ENCODE data around the gene ANKZF1.
"Not testable (repeated sequence)": the region's sequence is repeated elsewhere in the genome, so short reads cannot be mapped to it uniquely, and the experiment has no call there.

The ANKZF1 gene

GRCh38 chr2:219254590-219255201 lies 25.1 kb downstream of the ANKZF1 start:
- no peak for DNase-seq (ENCODE audit: low spot score)

DNA sequence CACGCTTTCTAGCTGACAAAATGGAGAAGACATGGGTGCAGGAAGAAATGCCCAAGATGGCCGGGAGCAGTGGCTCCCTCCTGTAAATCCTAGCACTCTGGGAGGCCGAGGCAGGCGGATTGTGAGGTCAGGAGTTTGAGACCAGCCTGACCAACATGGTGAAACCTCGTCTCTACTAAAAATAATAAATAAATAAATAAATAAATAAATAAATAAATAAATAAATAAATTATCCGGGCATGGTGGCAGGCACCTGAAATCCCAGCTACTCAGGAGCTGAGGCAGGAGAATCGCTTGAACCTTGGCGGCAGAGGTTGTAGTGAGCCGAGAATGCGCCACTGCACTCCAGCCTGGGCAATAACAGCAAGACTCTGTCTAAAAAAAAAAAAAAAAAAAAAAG lies 29.3 kb downstream of the ANKZF1 start:
- not testable (repeated sequence) for DNase-seq (ENCODE audit: low spot score)

- no peak for DNase-seq (ENCODE audit: low spot score)
Observed at GRCh38 chr2:219261024-219261855, 31.6 kb downstream of the ANKZF1 start.

DNA sequence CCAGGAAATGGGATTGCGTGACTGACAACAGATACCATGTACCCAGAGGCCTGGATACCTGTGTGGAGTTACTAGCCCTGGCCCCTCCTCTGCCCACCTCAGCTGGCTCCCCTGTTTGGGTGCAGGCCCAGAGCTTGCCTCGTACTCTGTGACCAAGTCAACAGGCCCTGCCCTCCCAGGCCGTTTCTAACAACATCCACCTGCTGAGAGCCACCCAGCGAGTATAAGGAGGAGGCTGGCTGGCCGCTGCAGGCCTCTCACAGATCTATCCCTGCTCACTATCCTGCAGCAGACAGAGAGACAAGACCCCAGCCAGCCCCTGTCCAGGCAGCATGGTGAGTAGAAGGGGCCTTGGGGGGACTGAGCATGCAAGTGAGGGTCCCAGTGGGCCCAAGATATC lies 36.6 kb downstream of the ANKZF1 start:
- no peak for DNase-seq (ENCODE audit: low spot score)

- no peak for DNase-seq (ENCODE audit: low spot score)
Observed at GRCh38 chr2:219266886-219267285, 37.3 kb downstream of the ANKZF1 start.

DNA sequence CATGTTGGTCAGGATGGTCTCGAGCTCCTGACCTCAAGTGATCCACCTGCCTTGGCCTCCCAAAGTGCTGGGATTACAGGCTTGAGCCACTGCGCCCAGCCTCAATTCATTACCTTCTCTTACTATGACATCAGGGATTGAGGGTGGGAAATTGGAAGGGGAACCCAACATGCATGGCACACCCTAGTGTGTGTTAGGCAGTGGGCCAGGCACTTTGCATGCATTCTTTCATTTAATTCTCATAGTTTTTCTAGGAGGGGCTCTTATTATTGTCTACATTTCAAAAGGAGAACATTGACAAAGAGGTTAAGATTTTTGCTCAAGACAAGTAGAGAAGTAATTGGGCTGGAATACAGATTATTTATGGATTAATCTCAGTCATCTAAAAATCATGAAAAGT lies 38.7 kb downstream of the ANKZF1 start:
- DNase-seq (ENCODE audit: low spot score), result no peak

DNA sequence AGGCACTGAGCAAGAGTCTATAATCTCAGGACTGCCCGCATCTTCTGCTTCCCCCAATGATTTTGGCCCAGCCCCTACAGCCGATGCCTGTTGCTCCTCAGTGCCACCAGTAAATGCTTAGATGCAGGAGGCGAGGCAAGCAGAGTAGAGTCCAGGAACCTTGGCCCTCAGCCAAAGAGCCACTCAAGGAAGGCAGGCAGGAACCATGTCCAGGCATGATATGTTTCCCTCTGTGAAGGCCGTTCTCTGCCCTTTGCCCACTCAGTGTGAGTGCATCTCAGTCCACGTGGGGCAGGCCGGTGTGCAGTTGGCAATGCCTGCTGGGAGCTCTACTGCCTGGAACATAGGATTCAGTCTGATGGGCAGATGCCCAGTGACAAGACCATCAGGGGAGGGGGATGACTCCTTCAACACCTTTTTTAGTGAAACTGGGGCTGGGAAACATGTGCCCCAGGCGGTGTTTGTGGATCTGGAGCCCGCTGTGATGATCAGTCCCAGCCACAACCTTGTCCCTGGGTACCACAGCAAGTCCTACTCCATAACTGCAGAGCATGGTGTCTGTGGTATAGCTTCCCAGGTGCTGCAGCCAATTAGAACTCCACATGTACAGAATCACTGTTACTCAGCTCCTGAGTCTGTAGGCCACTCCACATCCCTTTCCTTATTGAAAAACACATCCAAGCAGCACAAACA lies 39.9 kb downstream of the ANKZF1 start:
- no peak for DNase-seq (ENCODE audit: low spot score)

DNA sequence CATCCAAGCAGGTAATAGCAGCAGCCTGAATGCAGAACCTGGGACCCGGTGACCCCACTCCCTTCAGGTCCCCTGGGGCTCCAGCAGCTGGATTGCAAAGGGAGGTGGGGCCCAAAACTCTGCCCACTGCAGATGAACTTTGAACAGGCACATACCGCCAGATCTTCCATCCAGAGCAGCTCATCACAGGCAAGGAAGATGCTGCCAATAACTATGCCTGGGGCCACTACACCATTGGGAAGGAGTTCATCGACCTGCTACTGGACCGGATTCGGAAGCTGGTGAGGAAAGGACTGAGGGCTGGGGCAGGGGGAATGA lies 40.4 kb downstream of the ANKZF1 start:
- no peak for DNase-seq (ENCODE audit: low spot score)

- DNase-seq (ENCODE audit: low spot score), result no peak
Observed at GRCh38 chr2:219271021-219271420, 41.4 kb downstream of the ANKZF1 start.

GRCh38 chr2:219272356-219272755 lies 42.8 kb downstream of the ANKZF1 start:
- DNase-seq (ENCODE audit: low spot score), result no peak

- DNase-seq (ENCODE audit: low spot score), result no peak
Observed at GRCh38 chr2:219272995-219273394, 43.4 kb downstream of the ANKZF1 start.

DNA sequence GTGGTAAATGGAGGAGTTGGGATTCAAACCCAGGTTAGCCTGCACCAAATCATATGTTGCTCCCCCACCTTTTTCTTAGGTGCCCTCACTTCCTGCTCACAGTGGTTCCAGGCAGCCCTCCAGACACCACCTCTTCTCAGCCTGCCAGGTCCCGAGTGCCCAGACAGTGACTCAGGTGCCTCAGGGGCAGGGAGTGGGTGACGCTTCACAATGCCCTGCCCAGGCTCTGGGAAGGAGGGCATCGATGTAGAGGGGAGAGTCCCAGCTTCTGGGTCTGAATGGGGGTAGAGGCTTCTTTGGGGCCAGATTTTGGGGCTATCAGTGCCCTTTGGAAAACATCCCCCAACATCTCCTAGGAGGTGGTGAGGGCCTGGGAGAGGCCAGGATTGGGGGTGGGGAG lies 44.3 kb downstream of the ANKZF1 start:
- no peak for DNase-seq (ENCODE audit: low spot score)

- no peak for DNase-seq (ENCODE audit: low spot score)
Observed at GRCh38 chr2:219274361-219274921, 44.8 kb downstream of the ANKZF1 start.

DNA sequence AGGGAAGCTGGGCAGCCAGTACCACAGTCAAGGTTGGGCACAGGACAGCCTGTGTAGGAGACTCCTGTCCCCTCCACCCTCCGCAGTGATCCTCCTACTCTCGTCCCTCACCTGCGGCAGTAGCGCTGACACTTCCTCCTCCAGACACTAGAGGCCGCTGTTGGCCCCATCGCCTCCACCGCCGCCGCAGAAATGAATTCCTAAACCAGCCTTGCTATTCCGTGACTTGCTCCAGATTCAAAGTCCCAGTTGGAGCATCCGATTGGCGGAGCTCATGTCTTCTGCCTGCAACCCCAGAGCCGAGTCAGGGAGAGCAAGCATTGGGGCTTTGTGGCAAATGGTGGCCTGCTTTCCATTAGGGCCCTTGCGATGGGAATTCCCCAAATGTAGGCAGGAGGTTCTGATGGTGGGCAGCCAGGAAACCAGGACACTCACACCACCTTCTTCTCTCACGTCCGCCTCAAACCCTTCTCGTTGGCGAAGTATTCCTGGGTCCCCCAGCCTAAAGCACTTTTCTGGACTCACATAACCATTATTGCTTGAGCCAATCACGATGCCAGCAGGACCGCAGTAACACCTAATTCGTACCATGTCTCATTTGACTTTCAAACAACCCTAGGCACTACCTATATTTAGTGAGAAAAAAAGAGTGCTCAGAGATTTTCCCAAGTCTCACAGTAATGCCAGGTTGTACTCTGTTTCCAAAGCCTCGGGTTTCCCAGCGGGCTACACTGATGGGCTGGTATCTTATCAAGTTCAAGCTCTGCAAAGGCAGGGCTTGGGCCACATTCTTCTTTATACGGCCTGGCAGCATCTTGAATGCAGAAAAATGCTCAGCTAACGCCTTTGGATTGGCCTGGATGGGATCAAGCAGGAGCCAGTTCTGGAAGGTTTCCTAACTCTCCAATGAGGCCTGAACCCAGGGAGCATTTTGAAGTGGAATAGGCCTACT lies 48.4 kb downstream of the ANKZF1 start:
- DNase-seq (ENCODE audit: low spot score), result peak; percentile 84

GRCh38 chr2:219278655-219279150 lies 49.1 kb downstream of the ANKZF1 start:
- DNase-seq (ENCODE audit: low spot score), result no peak

GRCh38 chr2:219279151-219279915 lies 49.7 kb downstream of the ANKZF1 start, which contains the start of gene DNAJB2:
TSS of gene DNAJB2 (plus strand) at chr2:219279366. CDS start at chr2:219279834, 468 bp downstream.
- peak; percentile 99 for DNase-seq (ENCODE audit: low spot score)

DNA sequence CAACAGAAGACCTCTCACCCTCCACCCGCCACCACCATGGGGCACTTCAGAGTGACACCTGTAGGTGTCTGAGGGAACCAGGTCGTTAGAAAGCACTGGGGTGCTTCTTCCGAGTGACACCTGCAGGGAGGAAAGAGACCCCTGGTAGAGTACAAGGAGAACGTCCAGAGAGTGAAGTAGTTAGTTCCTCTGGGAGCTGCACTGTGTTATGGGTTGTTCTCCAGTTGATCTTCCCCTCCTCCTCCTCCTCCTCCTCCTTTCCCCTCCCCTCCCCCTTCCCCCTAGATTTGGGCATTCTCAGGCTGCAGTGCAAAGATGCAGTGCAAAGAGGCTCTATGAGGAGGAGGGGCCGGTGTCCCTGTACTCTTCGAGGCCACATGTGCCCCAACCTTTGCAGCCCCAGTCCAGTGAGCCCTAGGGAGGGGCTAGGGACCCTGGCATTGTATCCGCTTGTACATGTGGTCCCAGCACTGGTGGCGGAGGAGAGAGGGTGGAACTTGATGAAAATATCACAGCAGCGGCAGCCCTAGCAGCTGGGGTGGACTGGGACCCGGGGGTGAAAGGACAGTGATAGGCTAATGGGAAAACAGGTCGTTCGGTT lies 50.4 kb downstream of the ANKZF1 start:
- peak; percentile 44 for DNase-seq (ENCODE audit: low spot score)

- no peak for DNase-seq (ENCODE audit: low spot score)
Observed at GRCh38 chr2:219280651-219281050, 51.0 kb downstream of the ANKZF1 start.

DNA sequence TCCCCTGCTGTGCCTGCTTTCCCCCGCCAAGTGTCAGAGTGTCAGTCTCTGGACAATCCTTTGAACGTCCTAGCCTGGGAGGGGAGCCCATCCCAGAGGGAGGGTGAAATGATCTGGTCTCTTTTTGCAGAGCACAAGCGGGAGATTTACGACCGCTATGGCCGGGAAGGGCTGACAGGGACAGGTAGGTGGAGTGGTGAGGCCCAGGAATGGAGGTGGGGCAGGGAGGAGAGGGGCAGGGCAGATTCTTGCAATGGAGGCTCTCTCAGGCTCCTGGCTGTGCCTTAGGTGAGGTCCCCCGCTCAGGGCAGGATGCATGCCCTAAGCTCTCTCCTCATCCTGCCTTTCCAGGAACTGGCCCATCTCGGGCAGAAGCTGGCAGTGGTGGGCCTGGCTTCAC lies 52.0 kb downstream of the ANKZF1 start:
- no peak for DNase-seq (ENCODE audit: low spot score)

- no peak for DNase-seq (ENCODE audit: low spot score)
Observed at GRCh38 chr2:219282375-219282774, 52.8 kb downstream of the ANKZF1 start.
